SH-SY5Y (cell line): ENCODE results near the gene PTPRJ.
A peak's percentile ranks its signal among the peaks of the same experiment; 100 is the strongest.

Experiments
- GATA2 ChIP-seq: IDR thresholded peaks from 2 replicates; pipeline ENCODE4 v1.6.1; 2011; ENCODE audit warnings: mild to moderate bottlenecking, low read depth, low read length
- GATA3 ChIP-seq: IDR thresholded peaks from 2 replicates; pipeline ENCODE4 v1.6.1; 2011; ENCODE audit warnings: low read depth, mild to moderate bottlenecking, low read length, moderate library complexity

Gene PTPRJ

DNA sequence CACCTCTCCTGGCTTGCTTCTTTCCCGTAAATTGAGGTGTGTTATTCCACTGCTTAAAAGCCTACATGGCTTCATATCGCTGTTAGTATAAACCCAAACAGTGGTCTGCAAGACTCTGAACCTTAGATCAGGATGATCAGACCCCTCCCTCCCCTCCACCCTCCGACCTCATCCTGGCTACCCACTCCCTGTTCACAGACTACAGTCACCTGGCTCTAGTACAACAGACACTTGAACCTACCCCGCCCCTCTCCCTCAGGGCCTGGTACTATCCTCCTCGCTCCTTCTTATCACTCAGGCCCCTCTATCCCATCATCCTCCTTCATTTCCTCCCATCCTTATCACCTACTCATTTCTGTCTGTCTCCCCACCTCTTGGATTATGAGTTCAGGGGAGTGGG is 20.1 kb downstream of the PTPRJ start:
- TF ChIP-seq GATA2 = no peak
- no peak for TF ChIP-seq GATA3

DNA sequence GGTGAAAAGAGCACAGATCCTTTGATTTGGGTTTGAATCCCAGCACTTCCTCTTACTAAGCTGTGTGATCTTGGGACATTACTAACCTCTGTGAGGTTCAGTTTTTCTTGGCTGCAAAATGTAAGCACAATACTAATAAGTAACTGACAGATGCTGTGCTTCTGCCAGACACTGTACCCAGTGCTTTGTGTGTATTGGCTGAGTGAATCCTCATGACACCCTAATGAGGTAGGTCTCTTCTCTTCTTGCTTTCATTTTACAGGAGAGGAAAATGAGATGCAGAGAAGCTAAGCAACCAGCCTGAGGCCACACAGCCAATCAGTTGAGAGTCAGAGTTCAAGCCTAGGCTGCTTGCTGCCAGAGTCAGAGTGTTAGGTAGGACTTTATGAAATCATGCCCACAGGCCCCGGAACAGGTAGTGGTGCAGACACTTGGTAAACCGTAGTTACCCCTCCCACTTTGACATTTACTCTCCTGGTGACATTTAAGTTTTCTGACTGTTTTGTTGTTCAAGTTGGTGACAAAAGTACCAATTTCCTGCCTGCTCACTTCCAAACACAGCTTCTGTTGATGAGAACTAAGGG is 21.2 kb downstream of the PTPRJ start:
- TF ChIP-seq GATA3 = no peak
- TF ChIP-seq GATA2 = no peak

DNA sequence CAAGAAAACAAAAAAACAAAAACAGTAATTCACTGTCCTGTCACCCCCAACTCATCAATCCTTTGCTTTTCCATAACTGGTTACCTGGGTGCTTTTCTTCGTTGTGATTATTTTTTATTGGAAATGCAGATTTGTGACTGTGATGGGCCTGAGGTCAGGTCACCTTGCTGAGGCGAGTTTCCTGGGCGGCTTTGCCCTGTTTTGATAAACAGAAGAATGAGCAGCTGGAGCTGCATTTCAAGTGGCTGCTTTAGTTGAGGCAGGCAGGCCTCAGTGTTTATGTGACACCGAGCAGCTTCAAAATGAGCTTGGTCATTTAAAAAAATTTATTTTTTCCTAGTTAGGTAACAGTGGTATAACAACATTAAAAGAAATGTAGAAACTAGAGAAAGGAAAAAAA is 22.2 kb downstream of the PTPRJ start:
- TF ChIP-seq GATA2 (no peak), GATA3 (no peak)

DNA sequence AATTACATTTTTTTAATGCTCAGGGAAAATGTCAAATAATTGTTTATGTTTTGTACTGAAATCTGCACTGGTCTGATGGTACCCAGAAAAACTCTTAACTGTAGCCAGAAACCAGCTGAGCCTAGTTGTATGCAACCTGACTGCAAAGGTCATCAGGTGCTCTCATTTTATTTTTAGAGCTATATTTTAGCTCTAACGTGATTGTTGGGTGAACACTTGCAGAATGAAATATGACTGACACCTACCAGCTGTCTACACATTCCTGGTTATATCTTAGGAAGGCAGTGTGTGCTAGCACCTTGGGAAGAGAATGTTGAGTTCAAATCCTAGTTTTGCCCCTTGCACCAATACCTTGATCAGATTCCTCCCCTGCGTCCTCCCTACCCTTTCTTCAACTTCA is 23.6 kb downstream of the PTPRJ start:
- no peak for TF ChIP-seq GATA3
- TF ChIP-seq GATA2 = no peak

DNA sequence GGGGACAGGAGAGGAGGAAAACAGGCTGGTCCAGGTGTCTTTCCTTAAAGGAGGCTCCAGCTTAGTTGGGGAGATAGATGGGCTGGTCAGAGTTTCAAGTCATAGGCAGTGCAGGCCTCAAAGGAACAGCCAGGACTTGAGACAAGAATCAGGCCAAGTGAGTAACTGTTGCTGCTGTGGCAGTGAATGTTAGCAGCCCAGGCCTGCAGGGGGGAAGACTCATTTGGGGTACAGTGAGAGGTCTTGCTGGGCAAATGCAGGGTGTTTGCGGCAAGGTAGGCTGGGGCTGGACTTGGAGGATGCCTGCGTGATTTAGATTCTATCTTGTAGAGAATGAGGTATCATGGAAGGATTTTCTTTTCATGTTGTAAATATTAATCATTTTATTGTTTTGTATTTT is 24.1 kb downstream of the PTPRJ start:
- TF ChIP-seq GATA3 = no peak
- no peak for TF ChIP-seq GATA2

DNA sequence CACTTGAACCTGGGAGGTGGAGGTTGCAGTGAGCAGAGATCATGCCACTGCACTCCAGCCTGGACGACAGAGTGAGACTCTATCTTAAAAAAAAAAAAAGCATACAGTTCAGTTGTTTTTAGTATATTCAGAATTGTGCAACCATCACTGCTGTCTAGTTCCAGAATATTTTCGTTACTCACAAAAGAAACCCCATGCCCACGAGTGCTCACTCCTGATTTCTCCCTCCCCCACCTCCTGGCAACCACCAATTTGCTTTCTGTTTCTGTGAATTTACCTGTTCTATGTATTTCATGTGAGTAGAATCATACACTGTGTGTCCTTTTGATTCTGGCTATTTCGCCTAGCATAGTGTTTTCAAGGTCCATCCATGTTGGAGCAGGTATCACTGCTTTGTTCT is 24.8 kb downstream of the PTPRJ start:
- TF ChIP-seq GATA3 (no peak), GATA2 (no peak)

DNA sequence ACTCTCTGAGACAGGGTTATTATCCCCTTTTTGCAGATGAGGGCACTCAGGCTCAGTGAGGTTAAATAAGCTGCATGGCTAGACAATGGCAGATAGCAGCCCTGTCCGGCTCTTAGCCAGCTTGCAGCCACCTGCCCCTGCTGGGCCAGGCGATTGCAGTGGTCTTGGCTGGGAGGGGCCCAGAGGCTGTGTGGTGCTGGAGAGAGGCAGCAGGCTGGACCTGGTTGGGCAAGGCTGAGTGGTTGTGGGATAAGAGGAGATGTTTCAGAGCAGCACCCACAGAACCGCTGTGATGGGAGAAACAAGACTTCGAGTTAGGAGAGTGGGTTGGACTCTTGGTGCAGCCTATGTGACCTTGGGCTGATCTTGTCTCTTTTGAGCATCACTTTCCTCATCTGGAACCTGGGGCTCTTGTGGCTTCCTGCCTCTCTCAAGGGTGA is 25.5 kb downstream of the PTPRJ start:
- no peak for TF ChIP-seq GATA2
- no peak for TF ChIP-seq GATA3

DNA sequence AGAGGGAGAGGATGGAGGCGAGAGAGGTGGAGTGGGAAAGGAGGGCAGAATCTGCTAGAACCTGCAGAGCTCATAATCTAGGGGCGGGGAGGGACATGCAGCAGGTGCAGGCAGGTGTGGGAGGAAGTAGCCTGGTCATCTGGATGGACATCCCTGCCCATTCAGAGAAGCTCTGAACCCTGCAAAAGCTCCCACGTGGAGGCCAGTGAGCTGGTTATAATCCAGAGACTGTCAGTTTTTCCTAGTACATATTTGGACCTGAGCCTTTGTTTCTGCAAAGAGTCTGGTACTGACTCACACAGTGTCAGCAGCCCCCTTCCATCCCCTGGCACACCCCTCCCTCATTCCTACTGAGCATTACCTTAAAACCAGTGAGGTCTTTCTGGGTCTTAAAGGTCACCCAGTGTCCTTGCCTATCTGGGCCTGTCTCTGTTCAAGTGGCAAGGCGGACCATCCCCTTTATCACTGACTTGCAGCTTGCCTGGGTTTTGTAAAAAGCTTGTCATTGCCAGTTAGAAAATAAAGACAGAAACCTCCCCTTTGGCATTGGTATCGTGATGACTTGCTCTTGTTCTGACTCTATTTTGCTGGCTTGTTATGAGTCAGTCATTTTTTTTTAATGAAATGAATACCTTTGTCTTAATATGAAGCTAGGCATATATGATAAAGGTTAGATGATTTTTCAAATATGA is 26.1 kb downstream of the PTPRJ start:
- no peak for TF ChIP-seq GATA3
- no peak for TF ChIP-seq GATA2

DNA sequence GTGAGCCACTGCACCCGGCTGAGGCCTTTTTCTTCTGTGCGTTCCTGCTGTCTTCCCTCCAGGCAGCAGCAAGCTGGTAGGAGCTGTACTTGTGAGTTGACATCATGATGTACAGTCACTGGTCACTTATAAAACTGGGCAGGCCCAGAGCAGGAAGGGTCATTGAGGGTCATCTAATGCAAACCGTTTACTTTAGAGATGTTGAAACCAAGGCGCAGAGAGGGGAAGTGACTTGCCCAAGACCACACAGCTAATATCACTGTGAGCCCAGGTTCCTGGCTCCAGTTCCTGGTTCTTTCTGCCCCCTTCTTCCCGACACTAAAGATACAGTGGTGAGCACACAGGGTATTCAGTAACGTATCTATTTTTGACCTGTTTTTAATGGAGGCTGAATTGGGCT is 27.3 kb downstream of the PTPRJ start:
- TF ChIP-seq GATA2 = no peak
- no peak for TF ChIP-seq GATA3

DNA sequence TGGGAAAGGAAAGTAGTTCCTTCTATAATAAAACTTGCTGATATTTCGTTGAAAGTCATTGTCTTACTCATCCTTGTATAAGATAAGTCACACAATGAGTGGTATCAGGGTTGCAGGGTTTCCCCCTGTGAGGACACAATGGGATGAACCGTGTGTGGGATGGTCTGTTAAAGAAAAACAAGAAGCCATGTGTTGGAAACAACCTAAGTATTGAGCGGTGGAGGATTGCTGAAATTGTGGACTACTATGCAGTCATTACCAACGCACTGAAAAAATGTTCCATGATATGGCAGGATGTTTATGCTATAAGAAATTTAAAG is 28.6 kb downstream of the PTPRJ start:
- TF ChIP-seq GATA2 = no peak
- TF ChIP-seq GATA3 = no peak

DNA sequence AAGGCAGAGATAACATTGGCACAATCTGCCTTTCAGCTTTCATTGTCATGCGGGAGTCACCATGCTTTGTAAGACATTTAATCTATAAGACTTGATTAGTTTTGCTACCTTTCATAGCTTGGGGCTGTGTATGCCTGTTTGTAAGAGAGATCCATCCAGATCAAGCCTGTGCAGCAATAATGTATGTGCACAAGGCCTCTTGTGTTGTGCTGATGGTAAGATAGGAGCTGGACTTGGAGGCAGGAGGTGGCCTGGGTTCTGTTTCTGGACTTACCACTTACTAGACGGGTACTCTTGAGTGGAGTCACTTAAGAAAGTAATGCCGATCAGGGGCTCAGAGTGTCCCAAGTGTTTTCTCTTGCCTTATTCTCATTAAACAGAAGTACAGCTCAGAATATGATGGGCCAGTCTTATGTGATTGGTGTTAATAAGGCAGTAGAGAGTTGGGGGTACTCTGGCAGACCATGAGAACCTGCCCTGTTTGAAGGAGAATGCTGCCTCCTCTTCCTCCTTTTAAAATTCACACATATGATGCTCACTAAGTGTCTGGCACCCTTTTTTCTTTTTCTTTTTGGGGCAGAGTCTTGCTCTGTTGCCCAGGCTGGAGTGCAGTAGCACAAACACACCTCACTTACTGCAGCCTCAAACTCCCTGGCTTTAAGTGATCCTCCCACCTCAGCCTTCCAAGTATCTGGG is 30.9 kb downstream of the PTPRJ start:
- TF ChIP-seq GATA3 = no peak
- TF ChIP-seq GATA2 = peak; percentile 41; the same call in 1 of the 2 replicates

DNA sequence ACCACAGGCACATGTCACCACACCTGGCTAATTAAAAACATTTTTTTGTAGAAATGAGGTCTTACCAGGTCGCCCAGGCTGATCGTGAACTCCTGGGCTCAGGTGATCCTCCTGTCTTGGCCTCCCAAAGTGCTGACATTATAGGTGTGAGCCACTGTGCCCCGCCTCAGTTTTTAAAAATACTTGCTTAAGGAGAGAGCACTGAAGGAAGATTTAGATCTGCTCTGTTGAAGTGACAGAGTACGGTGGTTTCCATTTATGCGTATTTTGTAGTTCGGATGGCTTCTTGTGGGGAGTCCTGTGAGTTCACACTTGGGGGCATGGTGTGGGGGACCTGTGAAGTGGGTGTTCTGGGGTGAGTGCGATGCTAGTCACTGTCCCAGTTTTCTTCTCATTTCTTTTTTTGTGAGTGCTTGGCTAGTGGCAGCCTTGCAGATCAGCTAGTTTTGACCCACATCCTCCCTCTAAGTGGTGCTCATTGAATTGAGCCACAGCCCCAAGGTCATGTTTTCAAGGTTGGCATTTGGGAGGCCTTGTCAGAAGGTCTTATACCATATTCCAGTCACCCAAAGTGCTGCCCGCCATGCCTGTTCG is 31.5 kb downstream of the PTPRJ start:
- TF ChIP-seq GATA3 = no peak
- TF ChIP-seq GATA2 = no peak

DNA sequence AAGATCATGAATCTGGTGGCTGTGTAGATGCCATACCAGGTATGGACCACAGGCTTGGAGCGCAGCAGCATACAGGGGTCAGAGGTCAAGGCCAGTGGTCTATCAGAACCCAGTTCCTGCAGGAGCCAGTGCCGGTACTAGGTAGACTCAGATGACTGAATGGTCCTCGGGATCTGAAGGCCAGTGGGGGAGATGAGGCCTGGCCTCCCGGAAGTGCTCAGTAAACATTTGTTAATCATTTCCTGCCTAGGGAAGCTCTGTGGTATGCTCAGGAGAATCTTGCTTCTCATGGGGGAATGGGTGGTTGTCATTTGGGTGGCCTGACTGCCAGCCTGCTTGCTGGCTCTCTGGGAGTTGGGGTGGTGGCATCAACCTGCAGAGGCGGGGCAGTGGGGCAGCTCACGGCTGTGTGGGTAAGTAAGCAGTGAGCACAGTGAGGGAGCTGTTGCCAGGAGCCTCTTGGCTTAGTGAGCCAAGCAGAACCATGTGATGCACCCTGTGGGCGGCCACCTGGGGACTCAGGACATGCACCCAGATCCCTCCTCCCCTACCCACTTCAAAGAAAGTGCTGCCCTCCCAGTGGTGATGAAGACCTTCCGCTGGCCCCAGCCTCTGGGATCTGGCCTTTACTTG is 33.0 kb downstream of the PTPRJ start:
- TF ChIP-seq GATA2 = no peak
- no peak for TF ChIP-seq GATA3

DNA sequence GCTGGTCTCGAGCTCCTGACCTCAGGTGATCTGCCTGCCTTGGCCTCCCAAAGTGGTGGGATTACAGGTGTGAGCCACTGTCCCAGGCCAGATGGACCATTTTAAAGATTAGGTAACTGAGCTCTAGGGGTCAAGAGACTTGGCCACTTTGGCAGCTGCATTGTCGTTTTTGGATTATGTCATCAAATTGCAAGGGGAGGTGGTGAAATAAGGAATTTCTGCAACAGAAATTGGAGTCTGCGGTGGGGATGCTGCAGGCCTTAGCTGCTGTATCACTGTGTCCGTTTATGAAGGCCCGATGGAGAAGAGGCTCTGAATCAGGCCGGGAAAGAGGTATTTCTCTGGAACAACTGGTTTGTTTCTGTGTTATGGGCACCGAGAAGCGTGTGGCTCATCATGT is 34.6 kb downstream of the PTPRJ start:
- TF ChIP-seq GATA2 = no peak
- TF ChIP-seq GATA3 = no peak
